Activated gamma-delta T cell treated with Interleukin-2 at 50 U/mL for 16 hours (primary cell): ENCODE measurements around the gene TNFSF12.
"Not testable (repeated sequence)": the region's sequence is repeated elsewhere in the genome, so short reads cannot be mapped to it uniquely, and the experiment has no call there.

Source experiments
- DNase-seq: peaks from one replicate; pipeline ENCODE4 v3.0.0-alpha.2; 2020

TNFSF12 gene

GRCh38 chr17:7589204-7589868 is 40.5 kb downstream of the TNFSF12 start:
- DNase-seq, result peak; percentile 61

DNA sequence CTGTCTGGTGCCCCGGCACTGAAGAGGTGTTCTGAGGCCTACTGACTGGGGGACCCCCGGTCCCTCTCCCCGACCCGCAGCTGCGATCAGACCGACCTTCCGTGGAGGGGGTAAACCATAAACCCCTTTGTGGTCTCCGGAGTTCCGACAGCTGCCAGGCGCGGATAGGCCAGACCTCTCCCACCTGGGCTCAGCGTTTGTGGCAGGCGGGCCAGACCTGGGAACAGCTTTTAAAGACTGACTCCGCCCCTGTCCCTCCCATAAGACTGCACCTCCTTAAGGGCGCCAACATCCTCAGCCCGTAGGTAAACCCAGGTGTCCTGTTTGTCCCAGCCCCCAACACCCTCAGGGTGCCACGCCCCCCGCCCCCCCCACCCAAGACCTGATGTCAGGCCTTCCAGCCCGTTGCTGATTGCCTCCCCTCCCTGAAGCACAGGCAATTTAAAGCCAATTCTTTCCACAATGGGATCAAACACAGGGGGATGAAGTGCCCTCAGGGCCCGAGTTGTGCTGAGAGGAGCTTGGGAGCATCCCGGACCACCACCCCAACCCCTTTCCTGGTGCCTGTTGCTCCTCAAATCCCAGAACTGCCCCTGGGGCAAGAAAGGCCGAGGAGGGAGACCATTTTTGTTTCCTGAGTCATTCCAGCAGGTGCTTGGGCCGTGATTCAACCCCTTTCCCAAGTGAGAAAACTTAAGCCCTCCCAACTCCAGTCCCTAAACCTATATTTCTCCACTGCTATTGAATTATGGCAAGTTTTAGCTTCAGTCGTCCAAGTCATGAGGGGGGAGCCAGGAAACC is 41.2 kb downstream of the TNFSF12 start, which contains the start of gene SOX15:
Gene SOX15, minus strand, starts transcription at position 204 of the 801 bp plus-strand sequence. CDS start 418 bp downstream, outside the sequence.
- no peak for DNase-seq

DNA sequence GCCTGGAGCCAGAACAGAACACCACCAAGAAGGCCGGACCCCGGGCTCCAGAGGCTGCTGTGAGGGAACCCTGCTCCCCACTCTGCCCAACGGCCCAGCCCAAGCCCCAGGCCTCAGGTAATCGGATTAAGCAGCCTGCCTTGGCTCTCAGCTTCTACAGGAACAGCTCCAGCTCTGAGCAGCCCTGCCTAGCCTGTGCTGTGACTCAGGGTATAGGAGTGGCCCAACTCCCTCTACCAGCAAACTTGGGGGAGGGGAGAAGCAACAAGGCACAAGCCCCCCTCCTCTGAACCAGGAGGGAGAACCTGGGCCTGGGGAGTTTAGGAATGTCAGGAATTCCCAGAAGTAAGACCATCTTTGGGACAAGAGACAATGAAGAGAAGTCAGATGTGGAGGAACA is 41.9 kb downstream of the TNFSF12 start:
- DNase-seq, result no peak

DNA sequence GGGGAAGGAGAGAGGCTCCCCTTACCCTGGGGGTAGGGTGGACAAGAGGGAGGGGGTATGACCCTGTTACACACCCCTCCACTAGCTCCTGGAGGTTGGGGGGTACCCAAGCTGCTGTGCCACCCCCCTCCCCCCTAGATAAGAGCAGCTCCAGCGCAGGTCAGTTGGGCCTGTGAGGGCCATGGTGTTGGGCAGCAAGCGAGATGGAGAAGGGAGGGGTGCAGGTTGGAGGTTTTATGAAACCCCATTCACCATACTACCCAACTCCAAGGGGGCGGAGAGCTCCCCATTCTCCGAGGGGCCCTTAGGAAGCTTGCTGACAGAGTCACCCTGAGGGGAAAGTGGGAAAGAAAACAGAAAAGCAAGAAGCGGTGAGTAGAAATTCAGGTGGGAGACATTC is 42.7 kb downstream of the TNFSF12 start:
- DNase-seq, result no peak

- DNase-seq, result no peak
Measured at GRCh38 chr17:7592422-7593021, 43.7 kb downstream of the TNFSF12 start.

GRCh38 chr17:7593296-7593695 is 44.4 kb downstream of the TNFSF12 start:
- DNase-seq, result no peak

DNA sequence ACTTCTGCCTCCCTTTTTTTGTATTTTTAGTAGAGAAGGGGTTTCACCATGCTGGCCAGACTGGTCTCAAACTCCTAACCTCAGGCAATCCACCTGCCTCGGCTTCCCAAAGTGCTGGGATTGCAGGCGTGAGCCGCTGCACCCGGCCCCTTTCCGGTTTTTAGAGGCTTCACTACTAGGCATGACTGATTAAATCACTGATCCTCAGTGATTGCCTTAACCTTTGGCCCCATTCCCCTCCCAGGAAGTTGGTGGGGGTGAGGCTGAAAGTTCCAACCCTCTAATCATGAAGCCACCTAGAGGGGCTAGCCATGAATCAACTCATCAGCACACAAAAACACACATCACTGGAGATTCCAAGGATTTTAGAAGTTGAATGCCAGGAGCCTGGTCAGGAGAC is 48.7 kb downstream of the TNFSF12 start:
- DNase-seq, result not testable (repeated sequence)

- DNase-seq, result no peak
Measured at GRCh38 chr17:7606280-7606679, 57.4 kb downstream of the TNFSF12 start.
